H9 (cell line): ENCODE results near the gene SUPT3H. TPM values are rescaled to one million over a fixed set of nuclear protein-coding genes. Genes with fewer than 3 reads are reported as not detected.

ENCODE experiments used
- DNase-seq: peaks from one replicate; pipeline ENCODE4 v3.0.0-alpha.2; 2017
- H2AFZ ChIP-seq: one replicate; pipeline ENCODE4 v1.6.1; 2013; ENCODE audit warnings: mild to moderate bottlenecking, low read length, control low read depth, moderate library complexity
- H2AK5ac ChIP-seq: 2 replicates; pipeline ENCODE4 v1.6.1; 2013; ENCODE audit warnings: low read length, control low read depth, mixed read lengths; ENCODE audit not compliant: insufficient read length
- H2BK120ac ChIP-seq: one replicate; pipeline ENCODE4 v1.6.1; 2013; ENCODE audit warnings: low read depth, mild to moderate bottlenecking, low read length, control low read depth, inconsistent platforms; ENCODE audit not compliant: poor library complexity, severe bottlenecking
- H2BK12ac ChIP-seq: 2 replicates; pipeline ENCODE4 v1.6.1; 2013; ENCODE audit warnings: low read length, control low read depth, mixed read lengths, low read depth; ENCODE audit not compliant: insufficient read length
- H2BK15ac ChIP-seq: 2 replicates; pipeline ENCODE4 v1.6.1; 2013; ENCODE audit warnings: low read depth, low read length, control low read depth
- H2BK20ac ChIP-seq: one replicate; pipeline ENCODE4 v1.6.1; 2013; ENCODE audit warnings: low read depth, mild to moderate bottlenecking, low read length, control low read depth, inconsistent platforms; ENCODE audit not compliant: poor library complexity, severe bottlenecking
- H2BK5ac ChIP-seq: 2 replicates; pipeline ENCODE4 v1.6.1; 2013; ENCODE audit warnings: low read length, control low read depth, mixed read lengths; ENCODE audit not compliant: insufficient read length
- H3K14ac ChIP-seq: 2 replicates; pipeline ENCODE4 v1.6.1; 2013; ENCODE audit warnings: low read length, control low read depth; ENCODE audit not compliant: insufficient read depth
- H3K18ac ChIP-seq: 2 replicates; pipeline ENCODE4 v1.6.1; 2013; ENCODE audit warnings: low read depth, mild to moderate bottlenecking, mixed read lengths, low read length, control low read depth; ENCODE audit not compliant: insufficient read length
- H3K23ac ChIP-seq: 2 replicates; pipeline ENCODE4 v1.6.1; 2013; ENCODE audit warnings: low read length, control low read depth, mixed read lengths, low read depth; ENCODE audit not compliant: insufficient read length
- H3K23me2 ChIP-seq: 2 replicates; pipeline ENCODE4 v1.6.1; 2013; ENCODE audit warnings: low read depth, mild to moderate bottlenecking, mixed read lengths, low read length, control low read depth; ENCODE audit not compliant: insufficient read length, poor library complexity, severe bottlenecking
- H3K27ac ChIP-seq: 2 replicates; pipeline ENCODE4 v1.5.1; 2013; ENCODE audit warnings: low read length, control low read depth, mixed read lengths, low read depth; ENCODE audit not compliant: insufficient read length
- H3K27me3 ChIP-seq: 2 replicates; pipeline ENCODE4 v1.6.1; 2013; ENCODE audit warnings: low read length, control low read depth, inconsistent platforms; ENCODE audit not compliant: insufficient read depth
- H3K4ac ChIP-seq: 2 replicates; pipeline ENCODE4 v1.6.1; 2013; ENCODE audit warnings: low read depth, mild to moderate bottlenecking, control low read depth, inconsistent platforms, low read length, moderate library complexity
- H3K4me1 ChIP-seq: 2 replicates; pipeline ENCODE4 v1.6.1; 2013; ENCODE audit warnings: low read length, control low read depth, inconsistent platforms; ENCODE audit not compliant: insufficient read depth
- H3K4me2 ChIP-seq: 2 replicates; pipeline ENCODE4 v1.6.1; 2013; ENCODE audit warnings: low read length, control low read depth, mixed read lengths; ENCODE audit not compliant: insufficient read length, insufficient read depth
- H3K56ac ChIP-seq: 2 replicates; pipeline ENCODE4 v1.6.1; 2013; ENCODE audit warnings: low read depth, mild to moderate bottlenecking, mixed read lengths, low read length, control low read depth; ENCODE audit not compliant: insufficient read length
- H3K79me1 ChIP-seq: 2 replicates; pipeline ENCODE4 v1.6.1; 2013; ENCODE audit warnings: low read depth, mild to moderate bottlenecking, moderate library complexity, low read length, control low read depth, inconsistent platforms; ENCODE audit not compliant: insufficient read depth, poor library complexity, severe bottlenecking
- H3K79me2 ChIP-seq: 2 replicates; pipeline ENCODE4 v1.6.1; 2013; ENCODE audit warnings: low read length, control low read depth, inconsistent platforms; ENCODE audit not compliant: insufficient read depth
- H3K9ac ChIP-seq: 2 replicates; pipeline ENCODE4 v1.6.1; 2013; ENCODE audit warnings: low read length, control low read depth, mixed read lengths; ENCODE audit not compliant: insufficient read length; ENCODE audit errors: extremely low read depth
- H3K9me3 ChIP-seq: one replicate; pipeline ENCODE4 v1.6.1; 2013; ENCODE audit warnings: low read depth, low read length, inconsistent platforms; ENCODE audit not compliant: control insufficient read depth
- H3T11ph ChIP-seq: one replicate; pipeline ENCODE4 v1.6.1; 2013; ENCODE audit warnings: mild to moderate bottlenecking, low read length, control low read depth, inconsistent platforms
- H4K20me1 ChIP-seq: one replicate; pipeline ENCODE4 v1.6.1; 2013; ENCODE audit not compliant: control insufficient read depth, insufficient read length, insufficient read depth
- H4K5ac ChIP-seq: 2 replicates; pipeline ENCODE4 v1.6.1; 2013; ENCODE audit warnings: low read depth, mild to moderate bottlenecking, mixed read lengths, low read length, control low read depth; ENCODE audit not compliant: insufficient read length
- H4K8ac ChIP-seq: replicated peaks from 2 replicates; pipeline ENCODE4 v1.6.1; 2013; ENCODE audit warnings: low read length, control low read depth, mixed read lengths, low read depth; ENCODE audit not compliant: insufficient read length
- H4K91ac ChIP-seq: 2 replicates; pipeline ENCODE4 v1.6.1; 2013; ENCODE audit warnings: low read depth, mild to moderate bottlenecking, moderate library complexity, mixed read lengths, low read length, control low read depth; ENCODE audit not compliant: insufficient read length
- H3K27ac Mint-ChIP-seq, 3 experiments: 2 replicates in 2 of 3; 3 replicates in 1 of 3; pipeline ENCODE4 v1.8.0; 2020 to 2021; ENCODE audit warnings: mixed read lengths in 3 of 3, mild to moderate bottlenecking in 1 of 3, moderate library complexity in 1 of 3
- H3K27me3 Mint-ChIP-seq: 2 replicates; pipeline ENCODE4 v1.8.0; 2021; ENCODE audit warnings: low read depth, mild to moderate bottlenecking, moderate library complexity, mixed read lengths
- H3K36me3 Mint-ChIP-seq, 3 experiments: 2 replicates in 2 of 3; 3 replicates in 1 of 3; pipeline ENCODE4 v1.8.0; 2020 to 2021; ENCODE audit warnings: low read depth in 3 of 3, mixed read lengths in 3 of 3; ENCODE audit not compliant: insufficient read depth in 1 of 3
- H3K4me1 Mint-ChIP-seq, 2 experiments: 2 replicates each; pipeline ENCODE4 v1.8.0; 2020; ENCODE audit warnings: mixed read lengths in 2 of 2
- H3K4me3 Mint-ChIP-seq, 2 experiments: 2 replicates in 1 of 2; 3 replicates in 1 of 2; pipeline ENCODE4 v1.8.0; 2020 to 2021; ENCODE audit warnings: mild to moderate bottlenecking in 2 of 2, mixed read lengths in 2 of 2, moderate library complexity in 1 of 2
- H3K9me3 Mint-ChIP-seq, 2 experiments: 2 replicates in 1 of 2; 3 replicates in 1 of 2; pipeline ENCODE4 v1.8.0; 2020; ENCODE audit warnings: mild to moderate bottlenecking in 2 of 2, mixed read lengths in 2 of 2, moderate library complexity in 1 of 2
- CTCF ChIP-seq: fragments of 200-600 bp; sonication (generic); conservative IDR thresholded peaks from 3 replicates; pipeline ENCODE4 v1.8.0; 2021; ENCODE audit warnings: antibody characterized with exemption, mild to moderate bottlenecking
- WGBS: extraction: QIAGEN DNeasy Blood & Tissue Kit; methylation state at CpG from one replicate; pipeline ENCODE4 v1.1.7; 2013; ENCODE audit warnings: missing lambda C conversion rate, low lambda C conversion rate, mixed read lengths; ENCODE audit not compliant: insufficient read length; ENCODE audit errors: extremely low coverage; 5-methylcytosine and 5-hydroxymethylcytosine counted together
- total RNA-seq: library from RNA; stranded (reverse); gene quantifications from 2 replicates; pipeline ENCODE4 v1.2.1, GENCODE V29; 2021

SUPT3H gene
- total RNA-seq, 1 experiment from 2014 or later, result 22.5 TPM

- Histone ChIP-seq H3K14ac (no peak overlapping the region), H2BK15ac (no peak overlapping the region), H3K23ac (no peak overlapping the region), H4K8ac (no peak overlapping the region), H2BK5ac (no peak overlapping the region), H3K23me2 (no peaks in the 10 kb centered on the region), H3T11ph (no peak overlapping the region), H2BK120ac (no peak overlapping the region), H4K5ac (no peak overlapping the region), H2AK5ac (no peak overlapping the region), H3K79me1 (no peaks in the 10 kb centered on the region), H4K20me1 (no peaks in the 10 kb centered on the region), H3K9me3 (no peaks in the 10 kb centered on the region), H3K4me1 (no peaks in the 10 kb centered on the region; the same call in 1 of the 2 replicates), H3K27ac (no peak overlapping the region), H3K27me3 (no peaks in the 10 kb centered on the region), H3K18ac (no peak overlapping the region), H2BK20ac (no peak overlapping the region), H3K56ac (no peak overlapping the region), H3K4ac (no peak overlapping the region), H3K79me2 (no peaks in the 10 kb centered on the region), H2AFZ (no peak overlapping the region), H4K91ac (no peak overlapping the region), H3K9ac (no peak overlapping the region), H3K4me2 (no peak overlapping the region), H2BK12ac (no peak overlapping the region)
- no peak for TF ChIP-seq CTCF
- Mint-ChIP-seq H3K4me1 (peaks cover 17 to 18% of the 10 kb centered on the region in 2 experiments), H3K27ac (no peak overlapping the region), H3K4me3 (no peak overlapping the region), H3K9me3 (no peaks in the 10 kb centered on the region), H3K36me3 (no peaks in the 10 kb centered on the region), H3K27me3 (no peaks in the 10 kb centered on the region)
- DNase-seq, result no peak
- no CpG with 5 or more reads among the region's 1 CpG for WGBS
Measured at GRCh38 chr6:45047573-45047972, 330.2 kb downstream of the SUPT3H start.
